K562 (cell line): Measurements from ENCODE around the gene SLC39A12. TPM values are rescaled to one million over a fixed set of nuclear protein-coding genes. Genes with fewer than 3 reads are reported as not detected.

Experiments used
- ATAC-seq: fragments of 200-7000 bp; cut with Tn5 transposase; 3 replicates; pipeline ENCODE4 v1.9.1; 2020; ENCODE audit warnings: moderate library complexity
- BruUV-seq: library from RNA; stranded (reverse); fragments of 400-500 nt; replicated peaks from 2 replicates; lab custom pipeline; 2021; lab: Mats Ljungman, UMichigan
- CTCF ChIA-PET: fragments of 300-600 bp; formaldehyde crosslinking; extraction: SDS; loops from one replicate; lab custom pipeline; 2021; ENCODE audit warnings: low intra/inter-chr PET ratio; lab: Yijun Ruan, JAX
- POLR2A ChIA-PET: fragments of 300-600, 350-650 bp; sonication (Branson Sonifier 250); formaldehyde crosslinking; extraction: SDS; loops from one replicate; lab custom pipeline; 2021; ENCODE audit warnings: antibody characterized with exemption, inconsistent platforms; lab: Yijun Ruan, JAX
- DNase-seq, 4 experiments: peaks; one replicate each; pipeline versions ENCODE4 v3.0.0 to v3.0.0-alpha.2; 2011 to 2018; ENCODE audit warnings: low spot score in 3 of 4, mixed read lengths in 3 of 4; ENCODE audit errors: extremely low read depth in 1 of 4
- FAIRE-seq: peaks from 2 replicates; lab custom pipeline; 2011; peaks lifted over from hg19 to GRCh38; lab: Jason Lieb, UNC
- H2AFZ ChIP-seq: 2 replicates; pipeline ENCODE4 v1.6.0; 2011; ENCODE audit warnings: low read depth, low read length, control low read depth, inconsistent platforms
- H3K27ac ChIP-seq: fragments of 200-600 bp; 3 replicates; pipeline ENCODE4 v1.8.0; 2011; ENCODE audit warnings: low read depth, mild to moderate bottlenecking, control low read depth, inconsistent platforms, low read length, moderate library complexity, mixed read lengths; ENCODE audit errors: extremely low read depth
- H3K27me3 ChIP-seq, 2 experiments: fragments of 300-600 bp in 1 of 2; 2 replicates in 1 of 2; 3 replicates in 1 of 2; pipeline versions ENCODE4 v1.6.0 to v1.8.0; 2011; ENCODE audit warnings: inconsistent platforms in 2 of 2, low read length in 2 of 2, mild to moderate bottlenecking in 1 of 2, mixed read lengths in 1 of 2, moderate library complexity in 1 of 2; ENCODE audit not compliant: control insufficient read depth in 2 of 2, insufficient read depth in 2 of 2
- H3K36me3 ChIP-seq: fragments of 300-600 bp; 3 replicates; pipeline ENCODE4 v1.8.0; 2011; ENCODE audit warnings: mild to moderate bottlenecking, low read length, inconsistent platforms; ENCODE audit not compliant: control insufficient read depth, insufficient read depth
- H3K4me1 ChIP-seq, 2 experiments: fragments of 200-600 bp in 1 of 2; replicated peaks in 1 of 2; 2 replicates in 1 of 2; 3 replicates in 1 of 2; pipeline versions ENCODE4 v1.5.1 to v1.8.0; 2011; ENCODE audit warnings: inconsistent platforms in 2 of 2, low read length in 2 of 2, mild to moderate bottlenecking in 1 of 2, mixed read lengths in 1 of 2, moderate library complexity in 1 of 2; ENCODE audit not compliant: control insufficient read depth in 2 of 2, insufficient read depth in 2 of 2
- H3K4me2 ChIP-seq: 2 replicates; pipeline ENCODE4 v1.6.1; 2011; ENCODE audit warnings: low read length, control low read depth, inconsistent platforms, mixed read lengths; ENCODE audit not compliant: insufficient read depth
- H3K4me3 ChIP-seq: fragments of 200-600 bp; sonication (generic), shearing (Covaris generic); 2 replicates; pipeline ENCODE4 v1.5.1; 2016; ENCODE audit warnings: control low read depth, inconsistent platforms
- H3K79me2 ChIP-seq: fragments of 200-600 bp; 3 replicates; pipeline ENCODE4 v1.8.0; 2011; ENCODE audit warnings: low read length, inconsistent platforms; ENCODE audit not compliant: control insufficient read depth, insufficient read depth
- H3K9ac ChIP-seq, 2 experiments: 2 replicates each; pipeline versions ENCODE4 v1.6.0 to v1.6.1; 2011; ENCODE audit warnings: low read depth in 2 of 2, low read length in 2 of 2, control low read depth in 1 of 2, inconsistent platforms in 1 of 2, mild to moderate bottlenecking in 1 of 2, mixed read lengths in 1 of 2; ENCODE audit not compliant: insufficient read depth in 1 of 2
- H3K9me1 ChIP-seq: one replicate; pipeline ENCODE4 v1.6.0; 2011; ENCODE audit warnings: inconsistent platforms, mild to moderate bottlenecking, low read length, moderate library complexity; ENCODE audit not compliant: control insufficient read depth, insufficient read depth
- H3K9me3 ChIP-seq: replicated peaks from 2 replicates; pipeline ENCODE4 v1.5.1; 2011; ENCODE audit warnings: low read depth, low read length, inconsistent platforms; ENCODE audit not compliant: control insufficient read depth, insufficient read depth
- H4K20me1 ChIP-seq: replicated peaks from 2 replicates; pipeline ENCODE4 v1.6.1; 2011; ENCODE audit warnings: low read length, inconsistent platforms, mixed read lengths; ENCODE audit not compliant: control insufficient read depth, insufficient read depth
- DDX20 ChIP-seq: fragments of 450-650 bp; IDR thresholded peaks from 2 replicates; pipeline ENCODE4 v1.6.1; 2016; ENCODE audit warnings: missing genetic modification characterization, low read depth, mild to moderate bottlenecking, missing compliant biosample characterization, moderate library complexity
- ETV6 ChIP-seq, 3 experiments: fragments of 150-350 bp in 1 of 3; sonication (generic) in 1 of 3; formaldehyde crosslinking in 1 of 3; IDR thresholded peaks; 2 replicates each; pipeline versions ENCODE4 v1.6.1 to v1.8.0; 2014 to 2022; ENCODE audit warnings: borderline replicate concordance in 2 of 3, low read depth in 2 of 3, antibody characterized with exemption in 1 of 3, low read length in 1 of 3, mild to moderate bottlenecking in 1 of 3, missing genetic modification reagents in 1 of 3
- JUNB ChIP-seq: fragments of 450-650 bp; formaldehyde crosslinking; conservative IDR thresholded peaks from 2 replicates; pipeline ENCODE4 v1.4.0; 2020; ENCODE audit warnings: mild to moderate bottlenecking
- MBD1 ChIP-seq: fragments of 250-450 bp; sonication (Bioruptor Pico); IDR thresholded peaks from 2 replicates; pipeline ENCODE4 v1.8.0; 2022; ENCODE audit warnings: inconsistent platforms
- SAP30 ChIP-seq: fragments of 200-600 bp; sonication (generic); IDR thresholded peaks from 2 replicates; pipeline ENCODE4 v1.6.1; 2012; ENCODE audit warnings: borderline replicate concordance, low read depth, mild to moderate bottlenecking, moderate library complexity, low read length, control low read depth, inconsistent platforms; ENCODE audit not compliant: insufficient read depth, poor library complexity, severe bottlenecking
- TBP ChIP-seq: optimal IDR thresholded peaks from 2 replicates; pipeline ENCODE3; 2011; ENCODE audit warnings: low read depth, low read length, improper control_type of control experiment
- TCF3 ChIP-seq: sonication (generic); formaldehyde crosslinking; IDR thresholded peaks from 2 replicates; pipeline ENCODE4 v1.4.0; 2020; ENCODE audit warnings: mild to moderate bottlenecking, missing genetic modification reagents
- WGBS: fragments of 100-300 bp; shearing (Covaris generic); methylation state at CpG from one replicate; pipeline ENCODE4 v1.1.6; 2016; ENCODE audit warnings: low coverage, mixed read lengths; ENCODE audit not compliant: insufficient coverage; ENCODE audit errors: missing lambda C conversion rate; 5-methylcytosine and 5-hydroxymethylcytosine counted together
- in situ Hi-C: fragments of 300-500 bp; cut with MboI; formaldehyde crosslinking; loops from 4 replicates; pipeline ENCODE4 v1.15.0; 2018; ENCODE audit warnings: inconsistent platforms, mixed read lengths
- intact Hi-C: fragments of 100-400 bp; cut with micrococcal nuclease; formaldehyde crosslinking; loops from 2 replicates; pipeline ENCODE4 v1.14.2; 2022
- polyA plus RNA-seq, 8 experiments: library from polyadenylated mRNA; depleted of rRNA in 4 of 8; stranded (reverse) in 5 of 8; unstranded in 3 of 8; fragments of >200 nt; fragmentation: Nextera tagmentation in 2 of 8; fragmentation: Illumina TruSeq in 1 of 8; extraction: Ambion mirVana in 2 of 8; extraction: Trizol in 1 of 8; gene quantifications; 2 replicates each; pipeline versions ENCODE4 v1.2.1 to v1.2.3, GENCODE V29; 2011 to 2014; ENCODE audit warnings: inconsistent platforms in 1 of 8, missing spikeins in 1 of 8
- total RNA-seq, 7 experiments: library from RNA; depleted of rRNA in 6 of 7; stranded (reverse); fragments of >200 nt in 6 of 7; fragmentation: Illumina TruSeq in 2 of 7; extraction: Trizol in 2 of 7; gene quantifications; 2 replicates each; pipeline versions ENCODE4 v1.2.1 to v1.2.3, GENCODE V29; 2011 to 2021; ENCODE audit warnings: low replicate concordance in 1 of 7

Gene SLC39A12
- total and polyA plus RNA-seq, 9 of the 15 experiments (the other 6 are each of a cell fraction or from before 2014, with no cell fraction given), result not detected

- no peaks in the 10 kb centered on the region for H3K79me2 ChIP-seq
- WGBS, result 0% methylated on average over 1 of the region's 1 CpG
- no peaks in the 10 kb centered on the region for H3K27me3 ChIP-seq
- no peak overlapping the region for H2AFZ ChIP-seq
- ChIA-PET POLR2A (interaction anchor here (0.6 to 1.4 kb wide), 4 partner anchors 9 to 683 kb away, joined by 3 to 4 read pairs (median 4); no protein-coding TSS in a partner anchor), CTCF (no interaction called here)
- no peak overlapping the region for H3K9ac ChIP-seq
- H3K27ac ChIP-seq, result no peak overlapping the region
- FAIRE-seq (no peak), DNase-seq (no peak), ATAC-seq (no peak)
- in situ Hi-C loops (no loop called here), intact Hi-C loops (no loop called here)
- H3K9me3 ChIP-seq, result no peaks in the 10 kb centered on the region
- H3K4me3 ChIP-seq, result no peak overlapping the region
- no TSS peak for BruUV-seq
- no peaks in the 10 kb centered on the region for H3K36me3 ChIP-seq
- TF ChIP-seq JUNB (no peak), SAP30 (no peak), ETV6 (IDR thresholded peaks at IDR 0.05; ENCODE audit: borderline replicate concordance in 1 of 2, low read depth in 2 of 2, low read length in 1 of 2) (no peak), ETV6 (CRISPR knock-in tag; IDR thresholded peaks at IDR 0.05; ENCODE audit: borderline replicate concordance) (no peak), DDX20 (no peak), TCF3 (CRISPR knock-in tag) (no peak), MBD1 (no peak), TBP (no peak)
- no peaks in the 10 kb centered on the region for H3K9me1 ChIP-seq
- no peaks in the 10 kb centered on the region for H3K4me1 ChIP-seq
- no peak overlapping the region for H3K4me2 ChIP-seq
- H4K20me1 ChIP-seq, result no peaks in the 10 kb centered on the region
Measured at GRCh38 chr10:17981766-17982380, 30.2 kb downstream of the SLC39A12 start.
